Measurements from ENCODE around the gene C1R.
A peak's percentile ranks its signal among the peaks of the same experiment; 100 is the strongest.

The C1R gene

DNA sequence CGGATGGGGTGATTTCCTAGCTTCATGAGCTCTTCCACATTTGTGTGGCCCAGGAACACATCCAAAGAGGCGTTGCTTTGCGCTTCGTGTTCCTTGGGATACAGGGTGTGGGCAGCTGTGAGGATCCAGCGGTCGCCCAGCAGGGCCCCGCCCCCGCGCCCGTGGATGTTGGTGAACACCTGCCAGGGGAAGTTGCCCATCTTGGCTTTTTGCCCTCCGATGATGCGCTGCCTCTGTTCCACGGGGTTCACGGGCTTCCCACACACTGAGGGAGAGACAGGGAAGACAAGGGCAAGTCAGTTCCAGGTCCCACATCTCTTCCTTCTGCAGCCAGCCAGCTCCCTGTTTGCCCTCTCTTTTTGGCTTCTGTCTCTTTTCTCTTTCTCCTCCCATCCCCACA is 11.2 kb downstream of the C1R start:
- no peak overlapping the region for H4K8ac ChIP-seq (ENCODE audit: low read depth, low read length)
- H3K27me3 ChIP-seq (ENCODE audit: control insufficient read depth in 3 of 3, insufficient read depth in 3 of 3, low read depth in 1 of 3, low read length in 3 of 3): no peaks in the 10 kb centered on the region
- no peaks in the 10 kb centered on the region for H3K79me1 ChIP-seq (ENCODE audit: low read depth, low read length)
- no peak overlapping the region for H2AFZ ChIP-seq (ENCODE audit: low read length)
- WGBS, 2 donors (ENCODE audit: extremely low coverage in 2 of 2, insufficient read length in 2 of 2, insufficient replicate concordance in 1 of 2): no CpG with 5 or more reads among the region's 14 CpGs
- peaks cover 0 to 8% of the 10 kb centered on the region in 2 donors for H3K36me3 ChIP-seq (replicated peaks in 1 of 2; ENCODE audit: control insufficient read depth in 2 of 2, insufficient read depth in 2 of 2, low read length in 2 of 2)
- H3K9ac ChIP-seq (ENCODE audit: low read depth, low read length, poor library complexity): no peak overlapping the region
- no peak overlapping the region for H3K27ac ChIP-seq (replicated peaks; ENCODE audit: low read length)
- H2BK12ac ChIP-seq (ENCODE audit: low read length): no peak overlapping the region
- H3K23ac ChIP-seq (ENCODE audit: low read depth, low read length, poor library complexity): no peak overlapping the region
- no peak overlapping the region for H3K14ac ChIP-seq (ENCODE audit: low read length)
- peak overlapping the region; percentile 13 for H2AK5ac ChIP-seq (ENCODE audit: low read depth, low read length)
- no peak overlapping the region for H4K91ac ChIP-seq (ENCODE audit: low read depth, low read length, poor library complexity)
- no peak overlapping the region for H3K4me2 ChIP-seq (ENCODE audit: insufficient read depth, low read length, poor library complexity, severe bottlenecking)
- H3K4me3 ChIP-seq (ENCODE audit: low read length in 2 of 2): no peak overlapping the region
- no peaks in the 10 kb centered on the region for H3K4me1 ChIP-seq (ENCODE audit: control insufficient read depth in 2 of 2, insufficient read depth in 1 of 2, low read depth in 1 of 2, low read length in 2 of 2)
- H2BK15ac ChIP-seq (ENCODE audit: low read length): no peak overlapping the region
- peak overlapping the region; percentile 57 for H3K18ac ChIP-seq (ENCODE audit: low read length)
- no peak overlapping the region for H2BK120ac ChIP-seq (ENCODE audit: low read depth, low read length)
- no peak for DNase-seq (ENCODE audit: low spot score)
- H3K4ac ChIP-seq (ENCODE audit: low read length): no peak overlapping the region
- H2BK5ac ChIP-seq (ENCODE audit: low read length): no peak overlapping the region
- peaks cover 0 to 7% of the 10 kb centered on the region in 2 donors for H3K9me3 ChIP-seq (replicated peaks in 1 of 2; ENCODE audit: control insufficient read depth in 2 of 2, insufficient read depth in 1 of 2, low read depth in 1 of 2, low read length in 2 of 2)

DNA sequence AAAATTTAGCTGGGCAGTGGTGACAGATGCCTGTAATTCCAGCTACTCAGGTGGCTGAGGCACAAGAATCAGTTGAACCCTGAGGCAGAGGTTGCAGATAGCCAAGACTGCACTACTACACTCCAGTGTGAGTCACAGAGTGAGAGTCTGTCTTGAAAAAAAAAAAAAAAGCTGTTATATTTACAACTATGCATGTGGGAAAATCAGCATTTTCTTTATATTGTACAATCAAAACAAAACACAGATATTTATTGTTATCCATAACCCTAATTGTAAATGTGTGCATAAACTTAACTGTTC is 12.5 kb downstream of the C1R start:
- H2AK5ac ChIP-seq (ENCODE audit: low read depth, low read length): no peak overlapping the region
- no peak overlapping the region for H3K4me2 ChIP-seq (ENCODE audit: insufficient read depth, low read length, poor library complexity, severe bottlenecking)
- no peak overlapping the region for H3K23ac ChIP-seq (ENCODE audit: low read depth, low read length, poor library complexity)
- H3K14ac ChIP-seq (ENCODE audit: low read length): no peak overlapping the region
- no peak overlapping the region for H2BK12ac ChIP-seq (ENCODE audit: low read length)
- H2AFZ ChIP-seq (ENCODE audit: low read length): no peak overlapping the region
- DNase-seq (ENCODE audit: low spot score): no peak
- no peak overlapping the region for H4K91ac ChIP-seq (ENCODE audit: low read depth, low read length, poor library complexity)
- H3K4ac ChIP-seq (ENCODE audit: low read length): no peak overlapping the region
- no peak overlapping the region for H2BK15ac ChIP-seq (ENCODE audit: low read length)
- no peak overlapping the region for H3K18ac ChIP-seq (ENCODE audit: low read length)
- peaks cover 0 to 5% of the 10 kb centered on the region in 2 donors for H3K9me3 ChIP-seq (replicated peaks in 1 of 2; ENCODE audit: control insufficient read depth in 2 of 2, insufficient read depth in 1 of 2, low read depth in 1 of 2, low read length in 2 of 2)
- peaks cover 0 to 6% of the 10 kb centered on the region in 2 donors for H3K36me3 ChIP-seq (replicated peaks in 1 of 2; ENCODE audit: control insufficient read depth in 2 of 2, insufficient read depth in 2 of 2, low read length in 2 of 2)
- no peak overlapping the region for H3K9ac ChIP-seq (ENCODE audit: low read depth, low read length, poor library complexity)
- no peak overlapping the region for H4K8ac ChIP-seq (ENCODE audit: low read depth, low read length)
- H2BK5ac ChIP-seq (ENCODE audit: low read length): no peak overlapping the region
- no peak overlapping the region for H2BK120ac ChIP-seq (ENCODE audit: low read depth, low read length)
- H3K27me3 ChIP-seq (ENCODE audit: control insufficient read depth in 3 of 3, insufficient read depth in 3 of 3, low read depth in 1 of 3, low read length in 3 of 3): peaks cover 0 to 3% (median 0%) of the 10 kb centered on the region in 3 experiments
- H3K4me3 ChIP-seq (ENCODE audit: low read length in 2 of 2): no peak overlapping the region
- no peaks in the 10 kb centered on the region for H3K4me1 ChIP-seq (ENCODE audit: control insufficient read depth in 2 of 2, insufficient read depth in 1 of 2, low read depth in 1 of 2, low read length in 2 of 2)
- H3K27ac ChIP-seq (replicated peaks; ENCODE audit: low read length): no peak overlapping the region
- no peaks in the 10 kb centered on the region for H3K79me1 ChIP-seq (ENCODE audit: low read depth, low read length)

DNA sequence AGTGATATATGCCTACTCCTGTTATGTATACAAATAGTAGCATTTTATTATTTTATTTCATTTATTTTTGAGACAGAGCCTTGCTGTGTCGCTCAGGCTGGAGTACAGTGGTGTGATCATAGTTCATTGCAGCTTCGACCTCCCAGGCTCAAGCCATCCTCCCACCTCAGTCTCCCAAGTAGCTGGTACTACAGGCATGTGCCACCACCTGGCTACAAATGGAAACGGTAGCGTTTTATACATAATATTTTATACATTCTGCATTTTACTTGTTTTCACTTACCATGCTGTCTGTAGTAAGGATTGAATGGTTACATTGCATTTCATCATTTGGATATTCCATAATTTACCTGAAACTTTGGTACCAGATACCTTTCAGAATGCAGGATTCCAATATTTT is 14.1 kb downstream of the C1R start:
- Histone ChIP-seq H3K27ac (replicated peaks; ENCODE audit: low read length) (no peak overlapping the region), H3K4me2 (ENCODE audit: insufficient read depth, low read length, poor library complexity, severe bottlenecking) (no peak overlapping the region), H3K36me3 (replicated peaks in 1 of 2; ENCODE audit: control insufficient read depth in 2 of 2, insufficient read depth in 2 of 2, low read length in 2 of 2) (peaks cover 0 to 3% of the 10 kb centered on the region in 2 donors), H3K18ac (ENCODE audit: low read length) (no peak overlapping the region), H3K79me1 (ENCODE audit: low read depth, low read length) (no peaks in the 10 kb centered on the region), H3K4me1 (ENCODE audit: control insufficient read depth in 2 of 2, insufficient read depth in 1 of 2, low read depth in 1 of 2, low read length in 2 of 2) (no peaks in the 10 kb centered on the region), H3K27me3 (ENCODE audit: control insufficient read depth in 3 of 3, insufficient read depth in 3 of 3, low read depth in 1 of 3, low read length in 3 of 3) (peaks cover 0 to 3% (median 0%) of the 10 kb centered on the region in 3 experiments), H2AK5ac (ENCODE audit: low read depth, low read length) (no peak overlapping the region), H2BK12ac (ENCODE audit: low read length) (no peak overlapping the region), H2BK15ac (ENCODE audit: low read length) (no peak overlapping the region), H3K9ac (ENCODE audit: low read depth, low read length, poor library complexity) (no peak overlapping the region), H3K14ac (ENCODE audit: low read length) (no peak overlapping the region), H4K8ac (ENCODE audit: low read depth, low read length) (no peak overlapping the region), H2AFZ (ENCODE audit: low read length) (no peak overlapping the region), H3K9me3 (replicated peaks in 1 of 2; ENCODE audit: control insufficient read depth in 2 of 2, insufficient read depth in 1 of 2, low read depth in 1 of 2, low read length in 2 of 2) (peaks cover 0 to 2% of the 10 kb centered on the region in 2 donors), H3K23ac (ENCODE audit: low read depth, low read length, poor library complexity) (no peak overlapping the region), H2BK5ac (ENCODE audit: low read length) (no peak overlapping the region), H3K4me3 (ENCODE audit: low read length in 2 of 2) (no peak overlapping the region), H3K4ac (ENCODE audit: low read length) (no peak overlapping the region), H4K91ac (ENCODE audit: low read depth, low read length, poor library complexity) (no peak overlapping the region), H2BK120ac (ENCODE audit: low read depth, low read length) (no peak overlapping the region)
- WGBS, 2 donors (ENCODE audit: extremely low coverage in 2 of 2, insufficient read length in 2 of 2, insufficient replicate concordance in 1 of 2): no CpG with 5 or more reads among the region's 4 CpGs
- no peak for DNase-seq (ENCODE audit: low spot score)

DNA sequence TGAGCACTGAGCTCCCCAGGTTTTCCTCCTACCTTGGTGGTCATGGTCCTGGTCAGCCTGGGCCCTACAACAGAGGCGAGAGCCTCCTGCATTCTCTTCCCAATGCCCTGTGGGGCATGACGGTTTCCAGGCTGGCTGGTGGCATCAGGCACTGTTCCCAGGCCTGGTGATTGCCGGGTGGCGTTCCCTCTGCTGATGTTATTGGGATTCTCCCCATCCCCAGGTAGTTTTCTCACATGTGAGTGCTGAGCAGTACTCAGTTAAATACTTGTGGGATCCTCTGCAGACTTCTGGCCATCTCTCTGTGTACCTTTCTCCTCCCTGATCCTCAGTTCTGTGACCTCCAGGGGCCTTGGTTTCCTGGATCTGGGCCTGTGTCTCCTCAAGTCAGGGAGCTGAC is 15.8 kb downstream of the C1R start:
- no peaks in the 10 kb centered on the region for H3K79me1 ChIP-seq (ENCODE audit: low read depth, low read length)
- H3K23ac ChIP-seq (ENCODE audit: low read depth, low read length, poor library complexity): no peak overlapping the region
- no peak overlapping the region for H3K18ac ChIP-seq (ENCODE audit: low read length)
- no peak overlapping the region for H3K4ac ChIP-seq (ENCODE audit: low read length)
- H2BK5ac ChIP-seq (ENCODE audit: low read length): no peak overlapping the region
- no peak overlapping the region for H3K4me2 ChIP-seq (ENCODE audit: insufficient read depth, low read length, poor library complexity, severe bottlenecking)
- no peaks in the 10 kb centered on the region for H3K4me1 ChIP-seq (ENCODE audit: control insufficient read depth in 2 of 2, insufficient read depth in 1 of 2, low read depth in 1 of 2, low read length in 2 of 2)
- no peak overlapping the region for H2BK15ac ChIP-seq (ENCODE audit: low read length)
- peaks cover 0 to 2% of the 10 kb centered on the region in 2 donors for H3K36me3 ChIP-seq (replicated peaks in 1 of 2; ENCODE audit: control insufficient read depth in 2 of 2, insufficient read depth in 2 of 2, low read length in 2 of 2)
- no peak overlapping the region for H3K14ac ChIP-seq (ENCODE audit: low read length)
- WGBS, 2 donors (ENCODE audit: extremely low coverage in 2 of 2, insufficient read length in 2 of 2, insufficient replicate concordance in 1 of 2): no CpG with 5 or more reads among the region's 4 CpGs
- H4K91ac ChIP-seq (ENCODE audit: low read depth, low read length, poor library complexity): no peak overlapping the region
- no peak overlapping the region for H2AK5ac ChIP-seq (ENCODE audit: low read depth, low read length)
- H3K27me3 ChIP-seq (ENCODE audit: control insufficient read depth in 3 of 3, insufficient read depth in 3 of 3, low read depth in 1 of 3, low read length in 3 of 3): peaks cover 0 to 3% (median 0%) of the 10 kb centered on the region in 3 experiments
- H2BK120ac ChIP-seq (ENCODE audit: low read depth, low read length): no peak overlapping the region
- no peak overlapping the region for H2AFZ ChIP-seq (ENCODE audit: low read length)
- no peak overlapping the region for H4K8ac ChIP-seq (ENCODE audit: low read depth, low read length)
- no peak overlapping the region for H3K9ac ChIP-seq (ENCODE audit: low read depth, low read length, poor library complexity)
- peaks cover 0 to 2% of the 10 kb centered on the region in 2 donors for H3K9me3 ChIP-seq (replicated peaks in 1 of 2; ENCODE audit: control insufficient read depth in 2 of 2, insufficient read depth in 1 of 2, low read depth in 1 of 2, low read length in 2 of 2)
- no peak overlapping the region for H3K27ac ChIP-seq (replicated peaks; ENCODE audit: low read length)
- H3K4me3 ChIP-seq (ENCODE audit: low read length in 2 of 2): no peak overlapping the region
- no peak for DNase-seq (ENCODE audit: low spot score)
- no peak overlapping the region for H2BK12ac ChIP-seq (ENCODE audit: low read length)

Measured in neuronal stem cell (in vitro differentiated cells).